GM21737 (cell line): ENCODE data around the gene ELL2.
"Not testable (repeated sequence)": the region's sequence is repeated elsewhere in the genome, so short reads cannot be mapped to it uniquely, and the experiment has no call there.

Experiments
- ATAC-seq: cut with Tn5 transposase; IDR thresholded peaks from one replicate; pipeline ENCODE4 v1.9.1; 2021; ENCODE audit warnings: mild to moderate bottlenecking, moderate library complexity; ENCODE audit not compliant: unreplicated experiment

The ELL2 gene

DNA sequence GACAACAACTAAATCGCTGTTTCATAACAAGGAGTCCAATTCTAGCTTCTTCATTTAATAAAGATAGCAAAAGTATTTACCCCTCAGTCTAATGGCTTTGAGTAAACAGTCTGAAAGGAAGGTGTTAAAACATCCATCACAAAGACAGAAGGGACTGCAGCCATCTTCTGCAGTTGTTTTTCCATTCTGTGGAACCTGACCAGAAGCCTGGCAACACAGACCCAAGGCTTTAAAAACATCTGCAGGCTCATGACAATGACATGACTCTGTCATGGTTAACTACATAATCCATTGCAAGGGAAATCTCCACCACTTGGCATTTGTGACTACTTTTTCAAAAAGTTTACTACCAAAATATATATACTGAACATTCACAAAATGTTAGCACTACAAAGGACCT, 51.9 kb downstream of the ELL2 start:
- ATAC-seq: no peak

DNA sequence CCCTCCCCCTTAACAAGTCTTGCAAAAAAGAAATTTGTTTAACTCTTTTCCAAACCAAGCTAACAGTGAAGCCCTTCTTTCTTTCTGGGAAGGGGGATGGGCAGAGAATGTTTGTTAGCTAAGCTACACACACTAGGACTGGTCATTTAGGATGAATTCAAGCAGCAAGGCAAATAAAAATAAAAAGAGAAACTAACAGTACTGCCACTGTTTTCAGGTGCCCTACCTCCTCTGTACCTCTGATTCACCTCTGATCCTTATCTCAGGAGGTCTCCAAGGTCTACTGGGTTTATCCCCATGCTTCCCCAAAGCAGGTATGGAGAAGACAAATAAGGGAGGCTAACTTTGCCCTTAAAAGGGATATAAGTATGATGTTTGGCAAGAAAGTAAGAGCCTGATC, 52.9 kb downstream of the ELL2 start:
- ATAC-seq: no peak

DNA sequence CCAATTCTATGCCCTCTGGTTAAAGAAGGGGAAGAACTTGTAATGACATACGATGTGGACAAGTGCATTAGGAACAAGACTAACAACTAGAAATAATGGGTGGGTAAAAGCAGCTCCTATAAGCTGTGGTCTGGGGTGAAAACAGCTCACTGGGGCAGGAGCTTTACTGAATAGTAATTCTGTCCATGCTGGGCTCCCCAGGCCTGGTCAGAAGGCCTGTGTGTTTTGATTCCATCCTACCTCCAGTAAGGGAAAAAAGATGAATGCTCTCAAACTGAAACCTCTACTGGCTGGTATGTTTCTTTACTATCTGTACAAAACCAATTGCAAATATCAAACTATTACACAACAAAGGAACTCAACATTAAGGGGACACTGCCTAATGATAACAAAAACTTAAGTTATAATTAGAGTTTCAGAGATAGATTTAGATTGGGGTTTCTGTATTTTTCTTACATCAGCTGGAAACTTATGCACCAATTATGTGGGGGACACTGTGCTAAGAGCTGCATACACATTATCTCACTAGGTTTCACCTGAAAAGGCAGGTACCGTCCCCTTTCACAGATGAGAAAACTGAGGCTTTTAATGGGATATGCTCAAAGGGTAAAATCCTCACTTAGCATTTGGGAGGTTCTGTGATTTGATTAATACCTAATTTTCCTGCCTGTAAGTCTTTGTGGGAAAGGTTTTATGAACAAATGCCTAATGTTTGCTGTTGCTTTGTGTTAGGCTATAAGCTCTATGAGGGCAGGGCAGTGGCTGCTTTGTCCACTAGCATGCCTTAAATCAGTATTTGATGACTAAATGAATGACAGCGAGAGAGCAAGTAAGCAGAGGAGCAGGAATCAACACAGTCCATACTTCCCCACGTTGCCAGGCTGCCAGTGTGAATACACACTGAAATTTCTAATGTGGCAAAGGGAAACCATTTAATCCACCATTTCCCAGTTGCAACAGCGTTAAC, 53.6 kb downstream of the ELL2 start:
- no peak for ATAC-seq

DNA sequence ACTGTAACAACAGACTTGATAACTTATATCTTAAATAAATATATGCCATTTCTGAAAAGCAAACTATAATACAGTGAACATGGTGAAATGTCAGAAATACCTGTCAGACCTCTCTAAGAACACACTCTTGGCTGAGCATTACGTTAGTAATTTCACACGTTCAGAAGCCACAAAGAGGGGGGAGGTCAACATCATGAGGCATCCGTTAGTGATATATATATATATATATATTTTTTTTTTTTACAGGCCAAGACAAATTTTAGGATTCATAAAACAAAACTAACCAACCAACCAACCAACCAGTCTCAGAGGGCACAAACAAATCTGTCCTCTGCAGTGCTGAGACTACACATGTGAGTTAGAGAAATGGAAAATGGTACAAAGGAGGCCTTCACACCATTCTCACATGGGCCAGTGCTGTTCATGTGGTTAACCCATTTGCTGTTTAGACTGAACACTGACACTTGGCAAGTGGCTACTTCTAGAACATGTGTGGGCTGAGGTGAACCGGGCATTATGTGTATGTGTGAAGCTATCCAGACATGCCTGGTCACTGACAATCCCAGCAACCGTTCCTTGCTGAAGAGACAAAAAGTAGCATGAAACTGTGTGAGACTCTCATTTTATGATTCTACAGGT, 54.5 kb downstream of the ELL2 start:
- no peak for ATAC-seq

DNA sequence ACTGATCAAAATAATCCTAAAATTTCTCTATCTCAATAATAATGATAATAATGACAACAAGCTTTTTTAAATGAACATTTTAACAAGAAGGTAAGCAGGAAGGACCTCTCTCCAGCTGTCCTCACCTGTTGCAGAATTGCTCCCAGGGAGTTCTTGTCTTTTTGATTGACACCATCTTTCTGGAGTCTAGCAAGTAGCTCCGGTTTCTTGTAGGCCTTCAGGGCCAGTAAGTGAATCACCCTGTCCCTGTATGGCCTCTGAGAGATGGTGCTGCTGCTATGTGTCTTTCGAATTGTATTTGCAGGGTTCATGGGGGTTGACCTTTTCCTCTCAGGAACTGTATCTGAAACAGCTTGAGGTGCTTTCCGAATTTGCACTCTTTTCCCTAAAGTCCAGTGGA, 55.3 kb downstream of the ELL2 start:
- ATAC-seq: not testable (repeated sequence)

DNA sequence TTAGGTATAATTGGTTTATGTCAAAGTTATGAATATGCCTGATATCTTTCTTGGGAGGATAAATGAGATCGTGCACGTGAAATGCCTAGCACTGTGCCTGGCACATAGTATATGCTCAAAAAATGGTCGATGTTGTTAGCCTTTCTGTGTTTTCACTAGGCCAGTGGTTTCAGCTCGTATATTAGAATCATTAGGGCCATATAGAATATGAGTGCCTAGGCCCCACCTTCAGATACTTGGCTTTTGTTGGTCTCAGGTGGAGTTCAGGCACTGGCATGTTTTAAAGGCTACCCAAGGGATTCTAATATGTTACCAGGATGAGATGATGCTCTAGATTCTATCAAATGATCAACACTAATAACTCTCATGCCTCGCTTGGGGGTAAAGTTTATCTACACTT, 56.8 kb downstream of the ELL2 start:
- no peak for ATAC-seq

DNA sequence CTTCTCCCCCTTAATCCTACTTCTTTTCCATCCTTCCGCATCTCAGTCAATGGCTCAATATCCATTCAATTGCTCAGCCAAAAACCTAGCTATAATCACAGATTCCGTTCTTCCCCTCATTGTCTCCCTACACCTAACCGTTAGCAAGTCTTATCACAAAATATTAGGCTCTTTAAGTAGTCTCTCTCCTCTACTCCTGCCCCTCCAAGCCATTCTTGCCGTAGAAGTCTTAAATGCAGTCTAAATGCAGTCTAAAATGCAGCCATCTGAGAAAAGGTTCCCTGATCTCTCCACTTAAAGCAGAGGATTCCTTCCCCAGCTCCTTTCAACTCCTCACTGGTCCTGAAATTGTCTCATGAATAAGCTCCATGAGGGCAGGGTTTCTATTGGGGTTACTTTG, 57.8 kb downstream of the ELL2 start:
- ATAC-seq: no peak

DNA sequence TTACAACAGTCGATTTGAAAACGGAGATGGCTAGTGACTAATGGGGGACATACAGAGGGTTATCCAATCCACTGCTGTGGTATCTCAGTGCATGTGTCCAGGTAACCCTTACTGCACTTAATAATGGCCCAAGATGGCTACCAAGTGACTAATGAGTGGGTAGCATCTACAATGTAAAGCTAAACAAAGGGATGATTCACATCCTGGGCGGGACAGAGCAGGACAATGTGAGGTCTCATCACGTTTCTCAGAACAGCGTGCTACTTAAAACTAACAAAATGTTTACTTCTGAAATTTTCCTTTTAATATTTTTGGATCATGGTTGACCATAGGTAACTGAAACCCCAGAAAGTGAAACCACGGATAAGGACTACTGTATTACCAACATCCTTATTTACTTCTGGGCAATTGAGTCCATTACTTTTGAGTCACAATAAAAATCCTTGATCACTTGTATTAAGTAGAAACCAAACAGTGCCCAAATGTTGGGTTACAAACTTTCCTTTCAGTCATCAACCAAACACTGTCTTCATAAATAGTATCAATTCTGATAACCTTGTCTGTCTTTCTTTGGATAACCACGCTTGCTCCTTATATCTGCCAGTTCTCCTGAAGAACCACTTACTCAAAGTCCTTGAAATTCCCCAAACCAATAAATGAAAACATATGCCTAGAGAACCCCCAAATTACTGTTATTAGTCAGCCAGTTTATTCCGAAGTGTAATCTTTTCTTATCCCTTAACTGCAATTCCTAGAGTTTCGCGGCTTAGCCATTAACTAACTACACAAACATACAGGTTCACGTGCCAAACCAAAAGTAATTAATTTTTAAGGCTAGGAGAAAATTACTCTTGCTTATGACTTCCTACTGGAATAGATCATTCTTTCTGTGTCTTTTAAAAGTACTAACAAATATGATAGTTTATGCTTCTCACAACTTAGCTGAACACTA, 59.7 kb downstream of the ELL2 start:
- no peak for ATAC-seq

DNA sequence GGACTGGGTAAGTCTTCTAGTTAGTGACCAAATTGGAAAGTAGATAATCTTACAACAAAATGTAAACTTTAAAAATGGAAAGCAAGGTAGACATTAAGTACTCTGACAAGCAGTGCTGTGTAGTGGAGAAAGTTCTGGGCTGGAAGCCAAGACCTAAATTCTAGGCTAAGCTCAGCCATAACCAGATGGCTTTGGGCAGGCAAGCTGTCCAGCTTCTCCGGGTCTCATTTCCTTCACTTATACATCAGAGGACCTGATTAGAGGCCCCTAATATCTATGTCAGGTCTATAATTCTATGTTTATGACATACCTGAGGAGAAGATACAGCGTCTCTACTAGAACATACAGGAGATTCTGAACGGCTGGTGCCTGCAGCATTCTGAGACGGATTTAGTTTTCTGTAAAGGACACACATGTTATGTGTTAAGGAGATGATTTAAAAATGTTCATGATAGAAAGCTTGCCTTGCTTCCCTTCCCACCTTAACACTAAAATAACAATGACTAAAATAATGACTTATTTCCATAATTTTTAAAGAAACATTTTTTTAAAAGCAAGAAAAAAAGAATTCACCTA, 61.2 kb downstream of the ELL2 start:
- ATAC-seq: no peak

DNA sequence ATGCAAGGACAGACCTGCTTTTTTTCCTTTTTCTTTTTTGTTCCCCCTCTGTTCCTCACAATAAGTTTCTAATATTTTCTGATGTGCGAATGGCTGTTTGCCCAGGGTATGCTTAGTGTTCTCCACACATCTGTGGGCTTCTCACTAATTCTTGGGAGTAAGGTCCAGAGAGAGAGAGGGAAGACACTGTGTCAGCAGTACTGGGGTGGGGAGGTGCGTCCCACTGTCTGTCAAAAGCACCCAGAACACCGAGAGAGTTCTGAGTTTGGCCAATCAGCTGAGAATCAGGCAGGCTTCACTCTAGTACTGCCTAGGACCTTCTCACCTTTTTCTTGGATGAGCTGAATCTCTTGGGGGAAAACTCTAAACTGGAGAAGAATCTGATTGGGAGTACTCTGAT, 61.8 kb downstream of the ELL2 start:
- ATAC-seq: no peak

DNA sequence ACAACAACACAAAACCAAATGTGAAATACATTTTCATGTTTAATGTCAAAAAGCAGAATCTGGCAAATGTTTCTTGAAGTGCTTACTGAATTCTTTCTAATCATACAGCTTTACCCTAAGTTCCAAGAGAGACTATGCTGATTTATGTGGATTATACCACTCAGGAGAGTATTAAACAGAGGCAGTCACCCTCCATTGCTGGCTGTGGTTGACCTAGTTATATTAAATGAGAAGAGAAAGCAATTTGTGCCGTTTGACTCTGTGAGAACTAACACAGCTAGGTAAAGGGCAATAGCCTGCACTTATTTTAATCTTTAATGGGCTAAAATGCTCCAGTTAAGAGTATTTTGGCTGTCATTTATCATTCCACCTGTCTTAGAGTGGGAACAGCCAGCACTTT, 62.6 kb downstream of the ELL2 start:
- no peak for ATAC-seq

DNA sequence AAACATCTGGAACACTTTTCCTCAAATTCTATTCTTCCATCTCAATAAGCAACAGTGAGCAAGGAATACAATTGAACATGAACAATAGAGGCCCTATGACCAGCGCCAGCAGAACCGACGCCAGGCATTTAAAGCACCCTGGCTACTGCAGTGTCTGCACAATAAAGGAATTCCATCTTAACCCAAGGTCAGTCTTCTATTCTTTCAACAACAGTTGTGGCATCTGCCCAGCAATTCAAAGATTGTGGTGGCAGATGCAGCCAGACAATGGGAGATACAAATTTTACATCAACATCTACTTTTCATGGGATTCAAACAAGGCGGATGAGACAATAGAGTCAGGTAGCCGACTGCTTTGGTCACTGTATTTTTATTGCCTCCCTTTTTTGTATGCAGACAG, 65.9 kb downstream of the ELL2 start:
- ATAC-seq: no peak

DNA sequence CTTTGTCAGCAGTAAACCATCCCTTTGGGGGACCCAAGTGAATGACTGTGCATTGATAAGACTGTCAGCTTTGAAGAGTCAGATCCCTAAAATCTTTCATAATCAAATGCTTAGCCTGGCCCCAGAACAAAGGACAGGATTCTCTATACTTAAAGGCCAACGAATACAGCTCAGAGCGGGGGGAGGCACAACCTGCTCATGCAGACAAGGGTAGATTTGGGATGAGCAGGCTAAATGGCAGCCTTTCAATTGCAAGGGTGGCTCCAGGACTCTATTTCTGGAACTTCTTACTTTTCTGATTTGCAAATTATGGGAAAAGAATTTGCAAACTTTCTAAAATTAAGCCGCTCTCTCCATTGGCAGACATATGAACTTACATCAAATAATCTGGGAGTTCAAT, 66.4 kb downstream of the ELL2 start:
- ATAC-seq: no peak

DNA sequence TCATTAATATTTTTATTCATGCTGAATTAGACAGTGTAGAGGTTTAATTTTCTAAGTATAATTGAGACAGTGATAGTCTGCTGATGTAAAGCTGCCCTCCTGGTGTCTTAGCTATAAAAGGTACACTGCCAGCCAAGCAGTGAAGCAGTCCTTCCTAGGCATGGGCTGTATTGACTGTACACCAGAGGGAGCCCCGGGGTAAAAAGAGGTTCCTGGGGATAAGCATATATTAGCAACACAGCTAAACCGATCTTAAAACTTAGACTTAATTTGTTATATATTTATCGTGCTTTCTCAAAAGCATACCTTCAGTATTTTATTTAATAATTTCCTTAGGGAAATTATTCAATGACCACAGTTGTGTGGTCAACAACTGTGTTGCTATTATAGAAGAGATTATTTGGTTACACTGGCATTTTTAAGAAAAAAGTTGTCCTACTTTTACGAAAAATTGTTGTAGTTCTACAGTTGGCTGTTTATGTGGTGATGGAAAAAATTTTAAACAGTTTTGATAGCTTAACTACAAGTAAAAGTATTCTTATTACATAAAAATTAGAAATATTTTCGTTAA, 68.8 kb downstream of the ELL2 start:
- peak; percentile 58 for ATAC-seq

DNA sequence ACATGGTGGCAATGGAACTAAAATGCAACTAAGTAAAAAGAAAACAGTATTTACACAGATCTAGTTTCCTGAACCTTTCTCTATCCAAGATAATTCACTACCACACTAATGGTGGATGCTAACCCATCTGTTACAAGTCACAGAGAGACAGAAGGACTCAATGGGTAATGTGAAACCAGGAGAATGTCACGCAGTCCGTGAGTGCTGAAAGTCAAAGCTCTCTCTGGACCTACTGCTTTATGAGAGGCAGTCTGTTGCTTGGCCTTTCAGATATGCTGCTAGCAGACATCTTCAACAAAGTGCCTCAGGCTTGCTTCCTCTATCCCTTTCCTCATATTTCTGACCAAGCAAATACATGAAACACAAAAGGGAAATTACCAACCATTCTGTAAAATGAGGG, 70.2 kb downstream of the ELL2 start:
- no peak for ATAC-seq

DNA sequence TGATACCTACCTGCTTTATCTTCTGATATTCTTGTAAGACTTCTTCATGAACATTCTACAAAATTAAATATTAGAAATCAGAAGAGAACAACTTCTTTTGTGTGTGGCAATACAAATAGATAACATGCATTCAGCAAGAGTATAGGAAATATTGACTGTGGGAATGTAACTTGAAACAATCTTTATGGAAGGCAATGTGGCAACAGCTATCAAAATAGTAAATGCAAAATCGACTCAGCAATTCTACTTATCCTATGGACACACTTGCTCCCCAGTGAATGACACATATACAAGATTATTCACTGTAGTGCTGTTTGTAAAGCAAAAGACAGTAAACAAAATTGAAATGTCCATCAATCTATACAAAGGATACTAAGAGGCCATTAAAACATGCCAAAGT, 72.6 kb downstream of the ELL2 start:
- ATAC-seq: no peak

DNA sequence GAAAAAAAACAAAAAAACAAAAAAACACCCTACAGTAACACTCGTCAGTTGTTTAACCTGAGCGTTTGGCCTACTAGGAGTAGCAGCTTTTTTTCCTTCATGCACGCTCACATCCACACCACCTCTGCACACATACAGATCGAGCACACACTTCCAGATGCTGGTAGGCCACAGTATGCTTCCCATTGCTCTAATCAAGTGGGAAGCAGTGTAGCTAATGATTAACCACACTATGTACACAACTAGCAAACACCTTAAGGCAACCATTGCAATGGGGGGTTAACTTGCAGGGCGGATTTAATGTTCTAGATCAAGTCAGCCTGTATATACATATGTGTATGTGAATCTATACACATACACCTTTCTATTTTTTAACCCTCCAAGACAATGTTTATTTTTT, 73.7 kb downstream of the ELL2 start:
- ATAC-seq: no peak

DNA sequence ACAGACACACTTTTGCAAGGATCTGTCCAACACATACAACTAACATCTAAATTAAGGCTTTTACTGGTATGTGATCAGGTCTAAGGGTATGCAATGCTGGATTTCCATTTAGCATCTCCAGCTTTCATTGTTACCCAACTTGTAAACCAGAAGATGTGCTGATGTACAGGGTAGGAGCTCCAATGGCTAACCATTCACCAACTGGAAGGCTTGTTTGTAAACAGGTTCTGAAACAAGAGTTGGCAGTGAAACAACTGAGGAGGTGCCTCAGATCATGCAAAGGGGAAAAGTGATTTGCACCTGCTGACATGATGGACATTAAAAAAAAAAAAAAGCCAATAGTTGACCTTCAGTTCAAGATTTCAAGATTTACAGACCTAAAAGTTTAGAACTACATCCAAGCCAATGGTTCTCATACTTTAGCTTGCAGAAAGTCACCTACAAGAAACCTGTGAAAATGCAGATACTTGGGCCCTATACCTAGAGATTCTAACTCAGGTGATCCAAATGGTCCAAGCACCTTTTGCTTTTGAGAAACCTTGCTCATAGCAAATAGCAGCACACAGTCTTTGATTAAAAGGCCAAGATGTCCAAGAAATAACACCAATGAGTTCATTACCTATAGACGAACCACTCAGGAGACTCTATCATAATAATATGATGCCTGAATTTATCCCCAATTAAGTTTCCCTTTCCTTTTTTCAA, 75.2 kb downstream of the ELL2 start:
- ATAC-seq: no peak

DNA sequence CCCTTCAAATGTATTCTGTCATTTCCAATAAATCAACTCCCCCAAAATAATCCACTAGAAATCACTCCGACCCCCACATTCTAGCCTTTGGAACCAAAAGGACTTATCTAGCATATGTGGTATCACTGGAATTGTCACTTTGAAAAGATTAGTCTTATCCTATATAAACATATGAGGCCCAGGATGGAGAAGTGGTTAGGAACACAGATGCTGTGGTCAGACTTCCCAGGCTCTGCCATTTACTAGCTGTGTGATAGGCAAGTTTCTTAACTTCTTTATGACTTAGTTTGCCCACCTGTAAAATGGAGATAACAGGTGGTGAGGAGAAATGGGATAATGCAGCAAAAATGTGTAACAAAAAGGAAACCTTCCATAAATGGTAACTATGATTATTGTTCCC, 77.1 kb downstream of the ELL2 start:
- ATAC-seq: no peak

DNA sequence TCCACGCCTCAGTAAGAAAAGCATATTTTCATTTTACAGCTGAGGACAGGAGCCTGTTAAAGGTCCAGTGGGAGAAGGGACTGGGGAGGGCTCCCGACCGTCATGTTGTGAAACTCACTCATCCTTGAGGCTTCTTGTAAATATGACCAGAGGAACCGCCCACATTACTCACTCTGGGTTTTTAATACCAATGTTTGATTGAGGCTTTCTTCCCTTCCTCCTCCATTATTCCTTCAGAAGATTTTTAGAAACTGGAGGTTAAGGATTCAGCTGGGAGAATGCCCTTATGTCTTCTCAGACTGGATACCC, 77.7 kb downstream of the ELL2 start:
- ATAC-seq: peak; percentile 63
